Kidney glomerular epithelial cell (primary cell): ENCODE measurements around the gene PPFIBP1.
"Not testable (repeated sequence)": the region's sequence is repeated elsewhere in the genome, so short reads cannot be mapped to it uniquely, and the experiment has no call there.

Experiments
- DNase-seq: peaks from one replicate; lab custom pipeline; 2025; lab: John Stamatoyannopoulos, UW

The PPFIBP1 gene

DNA sequence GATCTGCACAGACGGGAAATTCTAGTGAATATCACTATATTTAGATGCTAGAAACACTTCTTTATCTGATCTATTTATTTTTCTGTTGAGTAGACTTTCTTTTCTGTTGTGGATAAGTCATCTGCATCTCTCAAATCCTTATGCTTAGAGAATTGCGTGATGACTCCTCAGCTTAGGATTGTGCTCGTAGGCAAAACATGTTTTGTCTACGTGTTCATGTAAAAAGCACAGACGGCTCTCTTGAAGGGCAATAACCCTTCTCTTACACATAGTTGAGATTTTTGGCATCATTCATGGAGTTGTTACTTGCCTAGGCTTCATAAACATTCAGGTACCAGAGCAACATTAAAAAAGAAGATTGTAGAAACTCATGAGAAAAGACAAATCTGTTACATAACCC lies 18.6 kb downstream of the PPFIBP1 start:
- DNase-seq = peak; percentile 37

DNA sequence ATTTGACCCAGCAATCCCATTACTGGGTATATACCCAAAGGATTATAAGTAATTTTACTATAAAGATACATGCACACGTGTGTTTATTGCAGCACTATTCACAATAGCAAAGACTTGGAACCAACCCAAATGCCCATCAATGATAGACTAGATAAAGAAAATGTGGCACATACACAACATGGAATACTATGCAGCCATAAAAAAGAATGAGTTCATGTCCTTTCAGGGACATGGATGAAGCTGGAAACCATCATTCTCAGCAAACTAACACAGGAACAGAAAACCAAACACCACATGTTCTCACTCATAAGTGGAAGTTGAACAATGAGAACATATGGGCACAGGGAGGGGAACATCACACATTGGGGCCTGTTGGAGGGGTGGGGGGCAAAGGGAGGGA lies 20.9 kb downstream of the PPFIBP1 start:
- DNase-seq = not testable (repeated sequence)

DNA sequence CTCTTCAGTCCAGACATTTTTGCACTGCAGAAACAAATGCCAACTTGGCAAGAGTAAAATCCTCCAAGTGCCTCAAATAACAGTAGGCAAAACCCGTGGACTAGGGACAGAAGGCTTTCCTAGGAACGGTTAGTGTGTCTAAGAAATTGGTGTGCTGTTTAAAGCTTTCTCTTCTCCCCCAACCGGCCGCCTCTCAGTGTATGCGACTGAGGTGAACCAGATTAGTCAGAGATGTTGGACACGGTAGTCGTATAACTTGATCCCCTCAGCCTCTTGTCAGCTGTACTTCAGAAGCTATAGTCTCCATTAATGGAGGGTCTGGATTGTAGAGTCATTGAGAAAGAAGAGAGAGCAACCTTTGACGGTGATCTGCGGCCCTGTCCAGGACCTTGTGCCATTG lies 21.7 kb downstream of the PPFIBP1 start:
- DNase-seq = no peak

DNA sequence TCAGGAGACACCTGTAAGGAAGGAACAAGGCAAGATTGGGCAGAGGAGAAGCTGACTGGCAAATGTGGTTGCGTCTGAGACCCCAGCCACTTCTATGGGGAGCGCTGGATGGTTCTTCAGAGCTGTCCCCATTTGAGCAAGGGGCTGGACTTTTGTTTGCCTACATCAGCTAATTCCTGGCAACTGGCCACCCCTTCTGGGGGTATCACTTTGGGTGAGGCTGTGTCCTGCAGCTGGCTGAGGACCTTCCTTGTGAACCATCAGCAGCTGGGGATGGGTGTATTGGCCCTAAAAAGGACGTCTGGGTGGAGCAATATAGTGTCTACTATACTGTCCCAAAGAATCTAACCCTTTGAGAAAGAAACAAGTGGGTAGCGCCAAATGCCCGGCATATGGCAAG lies 23.6 kb downstream of the PPFIBP1 start:
- DNase-seq = no peak

DNA sequence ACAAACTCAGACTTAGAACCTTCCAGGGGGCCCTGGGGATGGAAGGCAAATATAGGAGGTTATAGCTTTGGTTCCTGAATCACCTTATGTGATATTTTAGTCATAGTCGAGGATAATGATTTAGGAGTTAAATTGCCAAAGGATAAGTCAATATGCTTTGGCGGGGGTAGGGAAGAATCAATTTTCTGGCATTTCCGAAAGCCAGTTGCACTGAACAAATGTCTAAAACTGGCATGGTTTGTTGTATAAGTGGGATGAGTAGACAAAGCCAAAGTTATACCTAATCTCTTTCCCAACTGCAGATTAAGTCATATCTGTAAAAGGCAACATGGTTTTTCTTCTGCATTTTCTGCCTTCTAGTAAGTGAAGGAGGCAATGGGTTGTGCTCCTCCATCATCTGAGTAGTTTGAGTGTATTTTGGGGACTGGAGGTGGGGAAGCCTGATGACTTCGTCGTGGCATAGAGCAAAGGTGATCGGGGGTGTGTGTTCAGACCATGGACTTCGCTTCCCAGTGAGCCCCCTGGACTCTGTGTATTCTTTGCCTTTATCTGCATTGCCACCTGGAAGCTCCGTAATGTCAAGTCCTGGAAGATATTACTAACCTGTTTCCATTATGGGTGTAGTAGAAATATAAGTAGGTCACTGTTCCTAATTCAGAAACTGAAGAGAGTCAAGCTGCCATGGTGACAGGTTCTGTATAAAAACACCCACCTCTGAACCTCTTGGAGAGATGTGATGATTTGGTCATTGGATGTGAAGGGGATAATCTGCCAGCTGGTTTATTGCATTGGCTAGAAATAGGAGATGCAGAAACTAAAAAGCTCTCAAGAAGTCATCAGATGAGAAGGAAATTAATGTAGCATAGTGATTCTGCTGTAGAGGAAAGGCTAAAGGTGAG lies 24.5 kb downstream of the PPFIBP1 start:
- DNase-seq = no peak

DNA sequence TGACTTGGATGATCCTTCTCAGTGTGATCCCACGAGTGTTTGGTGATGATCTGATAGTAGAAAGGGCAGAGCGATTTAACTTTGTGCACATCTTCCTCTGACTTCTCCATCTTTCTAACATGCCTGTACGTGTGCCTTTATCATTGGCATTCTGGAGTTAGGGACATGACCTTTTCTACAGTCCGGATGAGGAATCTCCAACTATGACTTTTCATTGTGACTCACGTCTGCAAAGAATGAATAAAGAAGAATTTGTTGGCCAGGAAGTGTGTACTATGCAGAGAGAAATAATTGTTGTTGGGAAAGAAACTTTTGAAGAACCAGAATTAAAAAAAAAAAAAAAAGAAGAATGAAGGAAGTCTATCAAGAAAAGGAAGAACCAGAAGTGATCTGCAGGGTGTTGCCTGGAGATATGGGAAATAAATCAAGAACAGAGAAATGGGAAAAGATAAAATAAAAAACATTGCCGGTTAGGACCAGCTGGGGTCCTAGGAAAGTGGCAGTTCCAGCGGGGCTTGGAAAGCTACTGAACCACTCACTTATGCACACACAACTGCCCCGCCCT lies 25.3 kb downstream of the PPFIBP1 start:
- peak; percentile 74 for DNase-seq

DNA sequence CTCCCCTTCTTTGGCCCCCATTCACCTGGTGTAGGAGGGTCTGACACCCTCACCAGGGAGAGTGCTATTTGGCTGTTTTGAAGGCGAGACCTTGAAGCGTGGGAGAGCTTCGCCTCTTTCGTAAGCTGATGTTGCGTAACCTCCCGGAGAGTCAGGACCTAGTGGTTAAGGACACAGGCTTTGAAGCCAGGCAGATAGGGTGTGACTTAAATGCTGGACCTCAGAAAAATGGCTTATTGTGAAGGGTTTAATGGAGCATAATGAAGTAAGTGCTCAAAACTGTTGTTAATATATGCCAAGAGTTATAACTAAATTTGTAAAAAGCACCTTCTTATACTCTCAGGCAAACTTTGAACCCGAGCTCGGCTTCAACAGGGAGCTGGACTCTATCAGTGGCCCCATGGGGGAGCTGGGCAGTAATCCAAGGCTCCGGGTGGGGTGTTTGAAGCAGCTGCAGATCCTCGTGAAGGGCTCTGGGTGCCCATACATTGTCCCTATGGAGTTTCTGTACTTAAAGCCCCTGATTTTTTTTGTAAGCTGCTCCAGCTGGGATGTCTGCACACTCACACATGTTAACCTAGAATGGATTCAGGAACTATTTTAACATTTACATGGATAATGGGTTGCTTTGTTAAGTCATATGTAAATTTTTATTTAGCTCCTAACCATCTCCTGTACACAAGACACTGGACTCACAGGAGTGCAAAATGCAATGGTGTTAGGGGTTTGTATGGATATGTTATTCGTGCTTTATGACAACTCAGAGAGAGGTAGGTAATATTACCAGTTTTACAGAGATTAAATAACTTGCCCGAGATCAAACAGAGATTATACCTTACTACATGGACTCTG lies 26.0 kb downstream of the PPFIBP1 start:
- peak; percentile 86 for DNase-seq

DNA sequence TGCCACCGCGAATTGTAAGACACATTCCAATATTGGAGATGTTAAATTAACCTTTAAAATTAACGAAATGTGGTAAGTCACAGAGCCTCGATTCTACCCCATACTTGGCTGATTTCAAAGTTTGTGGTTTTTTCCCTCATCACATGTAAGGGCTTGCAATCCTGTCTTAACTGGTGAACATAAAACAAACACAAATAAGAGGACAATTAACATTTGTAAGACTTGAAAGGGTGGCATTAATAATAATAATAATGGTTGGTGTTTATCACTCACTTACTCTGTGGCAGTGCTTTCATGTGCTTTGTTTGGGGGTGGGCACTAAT lies 26.6 kb downstream of the PPFIBP1 start:
- DNase-seq = no peak

DNA sequence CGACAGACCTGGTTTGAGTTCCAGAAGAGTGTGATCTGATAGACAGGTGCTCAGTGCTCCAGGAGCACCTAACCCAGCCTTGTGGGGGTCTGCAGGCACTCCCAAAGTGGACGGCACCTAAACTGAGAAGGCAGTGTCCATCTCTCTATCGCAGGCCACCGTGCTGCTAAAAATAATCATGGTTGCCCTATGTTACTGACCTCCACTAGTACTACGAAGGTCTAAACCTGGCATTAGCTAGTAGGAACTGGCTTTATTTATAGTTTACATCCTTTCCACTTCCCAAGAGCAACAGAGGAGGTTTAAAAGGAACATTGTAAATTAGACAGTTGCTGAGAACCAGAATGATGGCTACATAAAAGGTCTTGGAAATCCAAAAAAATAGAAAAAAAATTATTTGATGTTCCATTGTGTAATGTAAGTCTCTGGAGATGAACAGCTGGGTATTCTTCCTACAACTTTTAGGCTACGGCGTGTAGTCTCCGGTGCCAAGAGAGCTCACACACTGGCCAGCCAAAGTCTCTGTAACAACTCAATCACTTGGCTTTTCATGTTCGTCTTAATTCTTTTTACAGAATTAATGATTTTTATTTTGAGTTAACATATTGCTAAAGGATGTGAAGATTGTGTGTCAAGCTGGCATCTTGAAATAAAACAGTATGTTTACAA lies 27.3 kb downstream of the PPFIBP1 start:
- DNase-seq = no peak

DNA sequence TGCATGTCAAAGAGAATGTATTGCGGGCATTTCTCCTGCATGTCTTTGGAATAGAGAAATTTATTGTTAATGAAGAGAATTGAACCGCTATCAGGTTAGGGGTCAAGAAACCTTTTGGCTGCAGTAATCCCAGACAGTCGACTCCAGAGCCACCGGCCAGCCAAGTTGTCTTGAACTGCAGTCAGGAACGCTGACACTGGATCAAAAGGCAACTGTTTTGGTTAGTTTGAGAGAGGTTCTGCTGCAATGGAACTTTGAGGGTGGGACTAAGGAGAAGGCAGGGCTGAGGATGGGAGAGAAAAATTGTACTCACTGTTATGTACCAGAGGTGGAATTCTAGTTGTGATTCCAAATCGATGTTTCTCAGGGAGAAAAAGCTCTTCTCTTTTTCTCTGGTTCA lies 28.2 kb downstream of the PPFIBP1 start:
- DNase-seq = no peak

DNA sequence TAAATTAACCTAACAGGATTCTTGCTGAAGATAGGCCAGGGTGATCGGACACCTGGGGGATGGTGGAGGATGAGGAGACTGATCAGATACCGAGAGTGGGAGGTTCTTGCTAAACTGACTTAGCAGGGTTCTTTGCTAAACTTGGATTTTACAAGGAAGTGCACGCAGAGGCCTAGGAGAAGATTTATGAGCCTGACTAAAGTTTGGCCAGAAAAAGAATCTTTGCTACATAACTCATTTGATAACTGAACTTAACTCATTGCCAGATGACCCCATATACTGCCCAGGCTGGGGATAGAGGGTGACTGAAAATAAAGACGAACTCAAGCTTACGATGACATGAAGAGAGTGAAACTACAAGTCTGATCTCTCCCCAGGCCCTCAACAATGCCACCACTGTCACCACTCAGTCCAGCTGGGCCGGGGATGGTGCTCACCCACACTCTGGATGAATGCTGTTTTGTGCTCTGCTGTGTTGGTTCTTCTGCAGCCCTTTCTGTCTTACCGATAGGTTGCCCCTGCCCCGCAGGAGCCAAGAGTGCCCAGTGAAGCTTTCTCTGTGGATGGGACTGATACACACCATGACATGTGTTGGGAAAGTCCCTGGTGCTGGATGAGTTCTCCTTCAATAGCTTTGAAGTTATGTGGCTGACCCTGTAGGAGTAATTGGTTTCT lies 29.0 kb downstream of the PPFIBP1 start:
- no peak for DNase-seq

DNA sequence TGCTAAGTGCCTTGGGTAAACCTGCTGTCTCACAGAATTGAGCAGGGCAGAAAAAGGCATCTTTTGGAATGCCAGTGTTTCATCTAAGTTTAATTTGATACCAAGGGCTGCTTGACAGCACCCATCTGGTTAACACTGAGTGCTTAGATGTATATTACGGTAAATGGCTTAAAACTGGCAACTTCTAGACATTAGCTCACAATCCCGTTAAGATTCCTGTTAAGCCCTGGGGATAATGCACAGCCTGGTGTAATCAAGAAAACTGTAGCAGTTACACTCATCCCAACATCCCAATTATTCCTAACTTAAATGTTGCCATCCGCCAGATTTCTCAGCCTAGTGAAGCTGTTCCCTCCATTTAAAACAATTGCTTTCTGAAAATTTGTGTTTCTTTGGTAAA lies 29.9 kb downstream of the PPFIBP1 start:
- no peak for DNase-seq

DNA sequence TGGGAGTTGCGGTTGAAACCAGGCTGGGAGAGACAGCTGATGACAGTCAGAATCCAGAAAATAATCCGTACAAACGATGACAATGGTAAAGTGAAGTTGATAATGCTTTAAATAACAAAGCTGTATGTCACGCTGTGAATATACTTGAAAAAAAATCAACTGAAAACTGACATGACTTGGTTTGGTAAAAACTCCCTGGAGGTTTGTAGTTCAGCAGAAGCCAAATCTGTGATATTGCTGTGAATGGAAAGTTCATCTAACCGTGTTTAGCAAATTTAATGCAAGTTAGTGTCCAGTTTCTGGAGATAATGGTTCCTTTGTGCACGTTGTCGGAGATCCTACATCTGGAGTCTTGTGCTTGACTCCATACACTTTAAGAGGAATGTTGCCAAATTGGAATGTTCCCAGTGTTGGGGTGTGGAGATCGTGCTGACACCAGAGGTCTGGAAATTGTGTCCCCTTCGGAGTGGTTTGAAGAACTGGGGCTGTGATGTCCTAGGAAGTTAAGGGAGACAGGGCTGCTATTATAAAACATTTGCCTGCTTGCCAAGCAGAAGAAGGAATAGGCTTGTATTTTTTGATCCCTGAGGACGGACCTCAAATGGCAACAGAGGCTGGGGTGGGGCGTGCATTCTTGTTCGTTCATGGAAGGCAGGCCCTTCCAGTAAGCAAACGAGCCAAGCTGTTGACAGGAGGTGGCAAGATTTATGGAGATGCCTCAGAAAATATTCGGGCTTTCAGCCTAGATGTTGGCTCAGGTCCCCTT lies 30.6 kb downstream of the PPFIBP1 start:
- DNase-seq = peak; percentile 45

DNA sequence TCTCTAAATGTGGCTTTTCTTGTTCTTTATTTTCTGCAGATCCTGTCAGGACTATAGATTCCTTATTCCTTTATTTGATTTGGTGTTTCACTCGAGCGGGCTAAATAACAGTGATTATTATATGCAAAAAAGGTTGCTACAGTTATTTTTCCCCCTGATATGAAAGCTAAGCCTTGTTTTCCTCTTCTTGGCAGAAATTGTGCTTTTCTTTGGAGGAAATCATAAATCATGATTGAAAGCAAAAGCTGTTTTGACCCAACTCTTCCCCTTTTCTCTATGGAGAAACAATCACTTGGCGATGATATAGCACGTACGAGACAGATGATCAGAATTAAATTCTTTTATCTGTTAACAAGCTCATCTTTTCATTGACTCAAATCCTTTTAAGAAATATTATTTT lies 31.4 kb downstream of the PPFIBP1 start:
- no peak for DNase-seq

DNA sequence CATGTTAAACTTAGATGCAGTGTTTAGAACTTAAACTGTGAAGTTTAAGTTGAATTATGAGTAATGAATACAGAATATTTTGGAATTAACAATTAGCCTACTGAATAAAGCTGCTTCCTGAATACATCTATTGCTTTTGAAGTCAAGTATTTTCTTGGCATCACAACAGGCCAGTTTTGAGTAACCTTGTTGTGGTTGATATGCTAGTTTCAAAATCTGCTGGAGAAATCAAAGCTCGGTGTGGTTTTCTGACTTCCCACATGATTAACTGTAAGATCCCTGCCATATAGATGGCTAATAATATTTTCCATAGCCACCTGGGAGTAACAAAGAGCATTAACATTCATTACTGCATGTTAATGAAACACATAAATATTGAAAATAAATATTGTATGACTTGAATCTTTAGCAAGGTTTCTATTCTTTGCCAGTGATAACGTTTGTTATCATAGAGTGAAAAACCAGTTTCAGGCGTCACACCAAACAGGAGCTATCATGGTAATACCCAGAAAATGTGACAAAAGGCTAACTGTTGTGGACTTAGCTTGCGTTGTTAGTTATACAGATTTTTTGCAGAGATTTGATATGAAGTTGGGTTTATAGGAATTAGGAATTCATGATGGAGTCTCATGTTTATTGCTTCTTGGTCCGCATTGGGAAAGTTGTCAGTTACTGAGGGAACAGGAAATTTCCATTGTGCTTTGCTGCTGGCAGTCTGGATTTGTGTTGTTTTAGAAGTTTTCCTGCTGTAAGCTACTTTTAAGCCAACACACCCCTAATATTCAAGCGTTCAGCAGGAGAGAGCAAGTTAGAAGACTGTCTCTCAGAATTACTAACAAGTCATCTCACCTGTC lies 32.1 kb downstream of the PPFIBP1 start:
- no peak for DNase-seq

DNA sequence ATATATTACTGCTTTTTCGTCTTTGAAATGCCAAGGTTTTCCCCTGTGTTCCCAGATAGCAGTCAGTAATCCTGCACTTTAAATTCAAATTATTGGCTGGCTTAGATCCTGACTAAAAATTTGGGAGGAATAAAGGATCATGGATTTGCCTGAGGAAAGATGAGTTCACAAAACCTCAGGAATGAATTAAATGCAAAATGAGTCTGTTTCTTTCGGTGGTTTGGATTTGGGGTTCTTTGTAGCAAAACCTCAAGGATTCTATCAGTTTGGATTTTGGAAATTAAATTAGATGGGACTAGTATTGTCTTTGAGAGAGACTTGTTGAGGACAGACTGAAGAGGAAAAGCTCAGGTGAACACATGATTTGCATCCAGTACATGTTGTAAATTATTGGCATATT lies 36.1 kb downstream of the PPFIBP1 start:
- DNase-seq = no peak

DNA sequence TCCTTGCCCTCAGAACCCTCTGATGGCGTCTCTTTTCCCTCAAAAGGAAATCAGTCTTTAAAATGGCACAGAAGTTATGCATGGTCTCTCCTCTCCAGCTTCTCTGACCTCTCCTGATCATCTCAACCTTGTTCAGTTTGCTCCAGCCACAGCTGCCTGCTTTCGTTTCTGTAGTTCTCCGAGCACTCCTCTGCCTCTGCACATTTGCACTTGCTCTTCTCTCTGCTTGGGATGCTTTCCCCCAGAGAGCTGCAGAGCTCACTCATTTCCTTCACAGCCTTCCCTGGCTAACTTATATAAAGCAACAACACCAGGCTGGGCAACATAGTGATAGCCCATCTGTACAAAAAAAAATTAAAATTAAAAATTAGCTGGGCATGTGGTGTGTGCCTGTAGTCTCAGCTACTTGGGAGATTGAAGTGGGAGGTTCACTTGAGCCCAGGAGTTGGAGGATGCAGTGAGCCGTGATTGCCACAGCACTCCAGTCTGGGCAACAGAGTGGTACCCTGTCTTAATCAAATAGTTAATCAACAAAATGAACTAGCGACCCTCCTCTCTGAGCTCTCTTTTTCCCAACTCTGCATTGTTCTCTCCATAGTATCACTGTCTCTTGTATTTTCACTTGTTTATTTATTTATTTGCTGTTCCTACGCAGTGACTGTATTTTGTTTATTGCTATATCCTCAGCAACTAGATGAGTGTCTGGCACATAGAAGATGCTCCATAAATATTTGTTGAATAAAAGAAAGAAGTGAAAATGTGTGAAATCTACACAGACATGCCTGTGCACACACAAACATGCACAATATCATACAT lies 37.7 kb downstream of the PPFIBP1 start:
- no peak for DNase-seq

DNA sequence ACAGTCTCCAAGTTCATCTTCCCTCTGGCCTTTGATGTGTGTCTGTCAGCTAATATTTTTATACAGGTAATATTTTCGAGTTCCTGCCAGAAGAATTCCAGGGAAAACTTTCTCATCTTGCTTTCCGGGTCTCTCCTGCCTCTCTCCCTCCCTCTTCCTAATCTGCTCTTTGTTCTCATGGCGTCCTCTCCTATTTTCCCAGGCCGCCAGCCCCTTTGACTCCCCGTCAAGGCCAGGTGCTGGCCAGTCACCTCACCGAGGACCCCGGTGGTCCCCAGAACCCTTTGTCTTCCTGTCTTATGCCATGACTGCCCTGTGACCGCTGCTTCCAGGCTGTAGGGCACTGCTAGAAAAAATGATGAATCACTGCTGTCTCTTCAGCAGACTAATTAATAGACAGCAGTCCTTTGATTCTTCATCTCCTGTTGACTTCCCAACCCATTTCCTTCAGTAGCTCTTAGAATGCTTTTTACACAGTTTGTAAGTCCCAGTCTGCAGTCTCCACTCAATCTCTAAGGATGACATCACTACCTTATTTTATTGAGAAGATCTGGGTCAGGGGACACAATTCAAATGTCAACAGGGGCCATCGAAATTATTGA lies 40.7 kb downstream of the PPFIBP1 start:
- DNase-seq = no peak

DNA sequence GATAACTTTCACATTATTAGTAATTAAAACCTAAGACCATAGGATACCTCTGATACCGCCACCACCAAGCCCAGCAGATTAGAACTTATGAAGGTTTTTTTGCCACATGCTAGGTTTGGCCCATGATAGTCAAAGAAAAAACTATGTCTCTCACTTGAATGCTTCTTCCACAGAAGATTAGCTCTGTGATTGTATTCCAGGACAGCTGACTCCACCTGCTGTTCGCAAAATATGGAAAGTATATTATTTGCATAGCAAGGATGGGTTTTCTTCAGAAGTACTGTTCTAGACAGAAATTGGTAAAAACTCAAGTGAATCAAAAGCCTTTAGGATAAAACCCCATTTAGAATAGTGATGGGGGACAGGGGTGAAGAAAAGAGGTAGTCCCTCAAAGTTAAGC lies 42.2 kb downstream of the PPFIBP1 start:
- DNase-seq = no peak
